Uterus (tissue), 4 donors: Measurements from ENCODE around the gene RAB6A. TPM values are rescaled to one million over a fixed set of nuclear protein-coding genes. Genes with fewer than 3 reads are reported as not detected.

ENCODE experiments used
- DNase-seq, 2 donors: peaks; one replicate each; pipeline ENCODE4 v3.0.0-alpha.2; 2019 to 2020
- H3K27ac ChIP-seq, 2 donors: fragments of 200-600 bp; sonication (generic); 1 replicate in 1 of 2; 2 replicates in 1 of 2; pipeline ENCODE4 v1.5.1; 2016 to 2018
- H3K27me3 ChIP-seq, 2 donors: fragments of 200-600 bp; sonication (generic); one replicate each; pipeline ENCODE4 v1.5.1; 2018 to 2019; ENCODE audit warnings: control low read depth in 1 of 2
- H3K36me3 ChIP-seq, 2 donors: fragments of 200-600 bp; sonication (generic); one replicate each; pipeline ENCODE4 v1.5.1; 2019; ENCODE audit warnings: control low read depth in 1 of 2
- H3K4me1 ChIP-seq, 2 donors: fragments of 200-600 bp; sonication (generic); one replicate each; pipeline ENCODE4 v1.5.1; 2018 to 2019; ENCODE audit warnings: control low read depth in 1 of 2
- H3K4me3 ChIP-seq, 2 donors: fragments of 200-600 bp; sonication (generic); 1 replicate in 1 of 2; 2 replicates in 1 of 2; pipeline ENCODE4 v1.5.1; 2018 to 2019; ENCODE audit warnings: mild to moderate bottlenecking in 1 of 2
- H3K9me3 ChIP-seq, 2 donors: fragments of 200-600 bp; sonication (generic); one replicate each; pipeline ENCODE4 v1.5.1; 2019; ENCODE audit warnings: control low read depth in 1 of 2
- POLR2A ChIP-seq, 2 donors: fragments of 450-650 bp; IDR thresholded peaks; one replicate each; pipeline ENCODE4 v1.6.1; 2016; ENCODE audit warnings: antibody characterized with exemption in 2 of 2, mild to moderate bottlenecking in 1 of 2, moderate library complexity in 1 of 2
- intact Hi-C: fragments of 100-400 bp; cut with DNase I; formaldehyde crosslinking; loops from one replicate; pipeline ENCODE4 v1.15.1; 2023; ENCODE audit warnings: low total_unique reads
- total RNA-seq, 4 donors: library from RNA; depleted of rRNA in 3 of 4; stranded (reverse); fragments of >200 nt in 3 of 4; gene quantifications; one replicate each; pipeline versions ENCODE4 v1.1.0 to v1.2.4, GENCODE V29; 2014 to 2023
- TF ChIP-seq, protein P1 (sequence below), 4 experiments: fragments of 200-600 bp in 2 of 4; fragments of 450-650 bp in 2 of 4; sonication (generic) in 2 of 4; IDR thresholded peaks; one replicate each; pipeline ENCODE4 v1.5.1; 2016 to 2019; ENCODE audit warnings: antibody characterized with exemption in 4 of 4, mild to moderate bottlenecking in 2 of 4, moderate library complexity in 1 of 4
- donor health status: DM: yes; HTN: yes; CAD: no.

RAB6A gene
- total RNA-seq: 100 to 1,000 TPM in 3 of 4 donors, 10 to 100 TPM in 1; 75.9 to 129 (median 119) TPM

GRCh38 chr11:73760679-73761402, at the start of gene RAB6A:
RAB6A (minus strand) TSS chr11:73761074; CDS start chr11:73760635, 439 bp downstream.
- H3K27me3 ChIP-seq: no peaks in the 10 kb centered on the region
- peaks cover 4 to 8% of the 10 kb centered on the region in 2 donors for H3K4me1 ChIP-seq
- intact Hi-C loops: no loop called here
- H3K27ac ChIP-seq: peak within 1 kb of the TSS; percentile 95 to 96
- peak; percentile 100 for DNase-seq
- TF ChIP-seq POLR2A (IDR thresholded peaks at IDR 0.05): peak; percentile 88 to 93
- TF ChIP-seq, protein P1, sequence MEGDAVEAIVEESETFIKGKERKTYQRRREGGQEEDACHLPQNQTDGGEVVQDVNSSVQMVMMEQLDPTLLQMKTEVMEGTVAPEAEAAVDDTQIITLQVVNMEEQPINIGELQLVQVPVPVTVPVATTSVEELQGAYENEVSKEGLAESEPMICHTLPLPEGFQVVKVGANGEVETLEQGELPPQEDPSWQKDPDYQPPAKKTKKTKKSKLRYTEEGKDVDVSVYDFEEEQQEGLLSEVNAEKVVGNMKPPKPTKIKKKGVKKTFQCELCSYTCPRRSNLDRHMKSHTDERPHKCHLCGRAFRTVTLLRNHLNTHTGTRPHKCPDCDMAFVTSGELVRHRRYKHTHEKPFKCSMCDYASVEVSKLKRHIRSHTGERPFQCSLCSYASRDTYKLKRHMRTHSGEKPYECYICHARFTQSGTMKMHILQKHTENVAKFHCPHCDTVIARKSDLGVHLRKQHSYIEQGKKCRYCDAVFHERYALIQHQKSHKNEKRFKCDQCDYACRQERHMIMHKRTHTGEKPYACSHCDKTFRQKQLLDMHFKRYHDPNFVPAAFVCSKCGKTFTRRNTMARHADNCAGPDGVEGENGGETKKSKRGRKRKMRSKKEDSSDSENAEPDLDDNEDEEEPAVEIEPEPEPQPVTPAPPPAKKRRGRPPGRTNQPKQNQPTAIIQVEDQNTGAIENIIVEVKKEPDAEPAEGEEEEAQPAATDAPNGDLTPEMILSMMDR (IDR thresholded peaks at IDR 0.05): peak in 3 of 4 experiments; percentile 39 to 84 (median 57)
- no peaks in the 10 kb centered on the region for H3K9me3 ChIP-seq
- H3K4me3 ChIP-seq: peak within 1 kb of the TSS; percentile 68 to 91
- no peaks in the 10 kb centered on the region for H3K36me3 ChIP-seq

DNA sequence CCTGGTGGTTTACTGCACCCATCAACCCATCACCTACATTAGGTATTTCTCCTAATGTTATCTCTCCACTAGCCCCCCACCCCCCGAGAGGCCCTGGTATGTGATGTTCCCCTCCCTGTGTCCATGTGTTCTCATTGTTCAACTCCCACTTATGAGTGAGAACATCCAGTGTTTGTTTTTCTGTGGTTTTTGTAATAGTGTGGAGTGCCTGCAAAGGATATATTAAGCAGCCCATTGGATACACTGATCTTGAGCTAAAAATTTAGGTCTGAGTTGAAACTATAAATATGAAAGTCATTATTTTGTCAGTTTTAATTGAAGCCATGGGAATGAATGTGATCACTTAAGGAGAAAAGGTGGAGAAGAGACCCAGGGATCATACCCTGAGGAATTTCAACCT, 49.8 kb upstream of the RAB6A start:
- TF ChIP-seq POLR2A (IDR thresholded peaks at IDR 0.05): no peak
- TF ChIP-seq, protein P1 (IDR thresholded peaks at IDR 0.05): no peak
- intact Hi-C loops: no loop called here
- H3K27ac ChIP-seq: no peak overlapping the region
- no peak overlapping the region for H3K4me3 ChIP-seq
- no peaks in the 10 kb centered on the region for H3K9me3 ChIP-seq
- H3K36me3 ChIP-seq: no peaks in the 10 kb centered on the region
- H3K4me1 ChIP-seq: no peaks in the 10 kb centered on the region
- DNase-seq: no peak
- H3K27me3 ChIP-seq: no peaks in the 10 kb centered on the region

- DNase-seq: no peak
- no peaks in the 10 kb centered on the region for H3K36me3 ChIP-seq
- H3K4me3 ChIP-seq: no peak overlapping the region
- H3K4me1 ChIP-seq: no peaks in the 10 kb centered on the region
- TF ChIP-seq, protein P1 (IDR thresholded peaks at IDR 0.05): no peak
- no peak for TF ChIP-seq POLR2A (IDR thresholded peaks at IDR 0.05)
- no peaks in the 10 kb centered on the region for H3K27me3 ChIP-seq
- H3K9me3 ChIP-seq: no peaks in the 10 kb centered on the region
- intact Hi-C loops: no loop called here
- no peak overlapping the region for H3K27ac ChIP-seq
Measured at GRCh38 chr11:73808052-73808451, 47.2 kb upstream of the RAB6A start.

DNA sequence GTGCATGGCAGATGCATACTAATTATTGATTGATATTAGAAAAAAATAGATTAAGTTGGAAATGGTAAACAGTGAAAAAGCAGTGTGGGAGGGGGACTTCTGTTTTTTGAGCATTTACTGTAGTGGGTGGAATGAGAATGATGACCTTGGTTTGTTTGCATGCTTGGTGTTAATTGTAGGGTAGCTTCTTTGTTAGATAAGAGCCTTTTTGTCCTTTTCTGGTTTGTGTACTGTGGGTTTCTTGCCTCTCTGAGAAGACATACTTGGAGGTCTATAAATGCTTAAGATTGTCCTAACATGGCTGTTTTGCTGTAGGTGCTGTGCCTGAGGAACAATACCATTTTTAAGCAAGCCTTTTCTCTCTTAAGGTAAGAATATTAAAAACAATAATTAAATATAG, 43.8 kb upstream of the RAB6A start:
- no peaks in the 10 kb centered on the region for H3K36me3 ChIP-seq
- DNase-seq: no peak
- no peak overlapping the region for H3K4me3 ChIP-seq
- H3K4me1 ChIP-seq: no peaks in the 10 kb centered on the region
- no peak overlapping the region for H3K27ac ChIP-seq
- no peaks in the 10 kb centered on the region for H3K9me3 ChIP-seq
- no peaks in the 10 kb centered on the region for H3K27me3 ChIP-seq
- no peak for TF ChIP-seq POLR2A (IDR thresholded peaks at IDR 0.05)
- TF ChIP-seq, protein P1 (IDR thresholded peaks at IDR 0.05): no peak
- intact Hi-C loops: no loop called here

- intact Hi-C loops: no loop called here
- Histone ChIP-seq H3K4me3 (no peak overlapping the region), H3K27ac (no peak overlapping the region), H3K27me3 (no peaks in the 10 kb centered on the region), H3K4me1 (no peaks in the 10 kb centered on the region), H3K9me3 (no peaks in the 10 kb centered on the region), H3K36me3 (no peaks in the 10 kb centered on the region)
- no peak for DNase-seq
- TF ChIP-seq POLR2A (IDR thresholded peaks at IDR 0.05): no peak
- TF ChIP-seq, protein P1 (IDR thresholded peaks at IDR 0.05): no peak
Measured at GRCh38 chr11:73801136-73801535, 40.3 kb upstream of the RAB6A start.
